H1 (cell line): Measurements from ENCODE around the gene GDPD5.

Source experiments
- CTCF ChIP-seq, 3 experiments: IDR thresholded peaks; 1 replicate in 2 of 3; 2 replicates in 1 of 3; pipeline versions ENCODE4 v1.5.1 to v1.6.1; 2011; ENCODE audit warnings: low read length in 3 of 3, mild to moderate bottlenecking in 3 of 3, inconsistent platforms in 2 of 3, low read depth in 1 of 3, moderate library complexity in 1 of 3; ENCODE audit not compliant: insufficient read depth in 1 of 3; ENCODE audit errors: control extremely low read depth in 1 of 3
- EZH2 ChIP-seq: fragments of 200-600 bp; sonication (generic); IDR thresholded peaks from 2 replicates; pipeline ENCODE4 v1.7.1; 2012; ENCODE audit warnings: low read depth, mild to moderate bottlenecking, moderate library complexity, low read length, inconsistent platforms; ENCODE audit not compliant: severe bottlenecking
- POLR2A ChIP-seq, 2 experiments: IDR thresholded peaks; 1 replicate in 1 of 2; 2 replicates in 1 of 2; pipeline ENCODE4 v1.6.1; 2011; ENCODE audit warnings: low read depth in 2 of 2, low read length in 2 of 2, mild to moderate bottlenecking in 2 of 2; ENCODE audit errors: control extremely low read depth in 1 of 2
- SP1 ChIP-seq: IDR thresholded peaks from 2 replicates; pipeline ENCODE4 v1.6.1; 2011; ENCODE audit warnings: low read depth, low read length
- SUZ12 ChIP-seq: fragments of 200-600 bp; sonication (generic); IDR thresholded peaks from 2 replicates; pipeline ENCODE4 v1.6.1; 2012; ENCODE audit warnings: mild to moderate bottlenecking, inconsistent platforms, low read length, moderate library complexity, mixed read lengths
- TBP ChIP-seq: IDR thresholded peaks from 2 replicates; pipeline ENCODE4 v1.6.1; 2011; ENCODE audit warnings: low read depth, low read length, improper control_type of control experiment
- TCF12 ChIP-seq: IDR thresholded peaks from 2 replicates; pipeline ENCODE4 v1.6.1; 2011; ENCODE audit warnings: low read depth, mild to moderate bottlenecking, low read length
- YY1 ChIP-seq: IDR thresholded peaks from 2 replicates; pipeline ENCODE4 v1.6.1; 2011; ENCODE audit warnings: low read depth, mild to moderate bottlenecking, low read length
- ZNF274 ChIP-seq: IDR thresholded peaks from 2 replicates; pipeline ENCODE4 v1.7.0; 2012; ENCODE audit warnings: low read length, borderline replicate concordance; ENCODE audit errors: extremely low read depth

GRCh38 chr11:75470476-75471080 lies 55.2 kb downstream of the GDPD5 start:
- TF ChIP-seq CTCF (IDR thresholded peaks at IDR 0.05; ENCODE audit: control extremely low read depth in 1 of 3, insufficient read depth in 1 of 3, low read depth in 1 of 3, low read length in 3 of 3) (no peak), TBP (no peak), SUZ12 (no peak), ZNF274 (no peak), SP1 (no peak), EZH2 (no peak), YY1 (no peak), POLR2A (IDR thresholded peaks at IDR 0.05; ENCODE audit: control extremely low read depth in 1 of 2, low read depth in 2 of 2, low read length in 2 of 2) (no peak), TCF12 (no peak)
